Measurements from ENCODE around the gene CRTC3. TPM values are rescaled to one million over a fixed set of nuclear protein-coding genes. Genes with fewer than 3 reads are reported as not detected.

CRTC3 gene
- total RNA-seq, 1 donor from 2014 or later, result 33.3 TPM

GRCh38 chr15:90594301-90594738 is 64.6 kb downstream of the CRTC3 start:
- Mint-ChIP-seq H3K9me3 (no peaks in the 10 kb centered on the region), H3K4me1 (peaks cover 7% of the 10 kb centered on the region), H3K36me3 (ENCODE audit: low read depth) (peaks cover 3% of the 10 kb centered on the region), H3K4me3 (no peak overlapping the region), H3K27me3 (ENCODE audit: low read depth) (no peaks in the 10 kb centered on the region), H3K27ac (ENCODE audit: unreplicated experiment) (no peak overlapping the region)
- no peak for DNase-seq (ENCODE audit: low read depth, low spot score)
- no peak for TF ChIP-seq CTCF (conservative IDR thresholded peaks at IDR 0.05)

GRCh38 chr15:90595763-90596155 is 66.0 kb downstream of the CRTC3 start:
- H3K9me3 Mint-ChIP-seq, result no peaks in the 10 kb centered on the region
- no peak overlapping the region for H3K4me3 Mint-ChIP-seq
- DNase-seq (ENCODE audit: low read depth, low spot score), result no peak
- no peak overlapping the region for H3K27ac Mint-ChIP-seq (ENCODE audit: unreplicated experiment)
- TF ChIP-seq CTCF (conservative IDR thresholded peaks at IDR 0.05), result no peak
- no peaks in the 10 kb centered on the region for H3K27me3 Mint-ChIP-seq (ENCODE audit: low read depth)
- peaks cover 7% of the 10 kb centered on the region for H3K4me1 Mint-ChIP-seq
- no peaks in the 10 kb centered on the region for H3K36me3 Mint-ChIP-seq (ENCODE audit: low read depth)

GRCh38 chr15:90596943-90597342 is 67.2 kb downstream of the CRTC3 start:
- H3K27ac Mint-ChIP-seq (ENCODE audit: unreplicated experiment), result no peak overlapping the region
- H3K27me3 Mint-ChIP-seq (ENCODE audit: low read depth), result no peaks in the 10 kb centered on the region
- DNase-seq (ENCODE audit: low read depth, low spot score), result no peak
- H3K36me3 Mint-ChIP-seq (ENCODE audit: low read depth), result no peaks in the 10 kb centered on the region
- TF ChIP-seq CTCF (conservative IDR thresholded peaks at IDR 0.05), result no peak
- H3K9me3 Mint-ChIP-seq, result no peaks in the 10 kb centered on the region
- H3K4me3 Mint-ChIP-seq, result no peak overlapping the region
- H3K4me1 Mint-ChIP-seq, result peaks cover 7% of the 10 kb centered on the region

- no peak for DNase-seq (ENCODE audit: low read depth, low spot score)
- peaks cover 7% of the 10 kb centered on the region for H3K4me1 Mint-ChIP-seq
- H3K36me3 Mint-ChIP-seq (ENCODE audit: low read depth), result no peaks in the 10 kb centered on the region
- H3K4me3 Mint-ChIP-seq, result no peak overlapping the region
- no peak for TF ChIP-seq CTCF (conservative IDR thresholded peaks at IDR 0.05)
- no peaks in the 10 kb centered on the region for H3K27me3 Mint-ChIP-seq (ENCODE audit: low read depth)
- H3K9me3 Mint-ChIP-seq, result no peaks in the 10 kb centered on the region
- no peak overlapping the region for H3K27ac Mint-ChIP-seq (ENCODE audit: unreplicated experiment)
Measured at GRCh38 chr15:90597577-90597976, 67.9 kb downstream of the CRTC3 start.

GRCh38 chr15:90598031-90598577 is 68.4 kb downstream of the CRTC3 start:
- TF ChIP-seq CTCF (conservative IDR thresholded peaks at IDR 0.05), result no peak
- Mint-ChIP-seq H3K36me3 (ENCODE audit: low read depth) (no peaks in the 10 kb centered on the region), H3K4me3 (no peak overlapping the region), H3K9me3 (no peaks in the 10 kb centered on the region), H3K27me3 (ENCODE audit: low read depth) (no peaks in the 10 kb centered on the region), H3K4me1 (peaks cover 7% of the 10 kb centered on the region), H3K27ac (ENCODE audit: unreplicated experiment) (no peak overlapping the region)
- DNase-seq (ENCODE audit: low read depth, low spot score), result no peak

Data from neural crest cell (in vitro differentiated cells).